ENCODE data around the gene DIPK1A. TPM values are rescaled to one million over a fixed set of nuclear protein-coding genes. Genes with fewer than 3 reads are reported as not detected.

Gene DIPK1A
- total RNA-seq, 1 donor from 2014 or later = 15.2 TPM

GRCh38 chr1:92881391-92881790, 79.9 kb downstream of the DIPK1A start:
- intact Hi-C loops (cut with micrococcal nuclease) = no loop called here

- intact Hi-C loops (cut with micrococcal nuclease) = no loop called here
Measured at GRCh38 chr1:92879316-92879968, 81.8 kb downstream of the DIPK1A start.

GRCh38 chr1:92877792-92878191, 83.5 kb downstream of the DIPK1A start:
- intact Hi-C loops (cut with micrococcal nuclease) = no loop called here

GRCh38 chr1:92877081-92877711, 84.1 kb downstream of the DIPK1A start:
- intact Hi-C loops (cut with micrococcal nuclease) = no loop called here

- intact Hi-C loops (cut with micrococcal nuclease) = no loop called here
Measured at GRCh38 chr1:92876351-92876750, 84.9 kb downstream of the DIPK1A start.

- intact Hi-C loops (cut with micrococcal nuclease) = no loop called here
Measured at GRCh38 chr1:92874987-92875386, 86.3 kb downstream of the DIPK1A start.

- intact Hi-C loops (cut with micrococcal nuclease) = no loop called here
Measured at GRCh38 chr1:92872719-92873118, 88.5 kb downstream of the DIPK1A start.

- intact Hi-C loops (cut with micrococcal nuclease) = no loop called here
Measured at GRCh38 chr1:92870591-92870990, 90.7 kb downstream of the DIPK1A start.

GRCh38 chr1:92864131-92864530, 97.1 kb downstream of the DIPK1A start:
- intact Hi-C loops (cut with micrococcal nuclease) = no loop called here

- intact Hi-C loops (cut with micrococcal nuclease) = no loop called here
Measured at GRCh38 chr1:92862605-92863004, 98.7 kb downstream of the DIPK1A start.

- intact Hi-C loops (cut with micrococcal nuclease) = loop anchor here (1.0 to 2.0 kb wide), 3 partner anchors 27 to 135 kb away; partner anchors contain the start of gene RPL5
Measured at GRCh38 chr1:92859400-92860039, 101.7 kb downstream of the DIPK1A start.

- intact Hi-C loops (cut with micrococcal nuclease) = loop anchor here (1.0 to 2.0 kb wide), 3 partner anchors 26 to 136 kb away; partner anchors contain the start of gene RPL5
Measured at GRCh38 chr1:92858564-92859399, 102.5 kb downstream of the DIPK1A start.

GRCh38 chr1:92857817-92858216, 103.4 kb downstream of the DIPK1A start:
- intact Hi-C loops (cut with micrococcal nuclease) = loop anchor here (2.0 kb wide), 1 partner anchor 25 kb away; the partner anchor contains the start of gene RPL5

GRCh38 chr1:92855236-92855635, 106.0 kb downstream of the DIPK1A start:
- intact Hi-C loops (cut with micrococcal nuclease) = no loop called here

- intact Hi-C loops (cut with micrococcal nuclease) = no loop called here
Measured at GRCh38 chr1:92854101-92854785, 107.0 kb downstream of the DIPK1A start.

GRCh38 chr1:92853299-92853698, 108.0 kb downstream of the DIPK1A start:
- intact Hi-C loops (cut with micrococcal nuclease) = no loop called here

GRCh38 chr1:92851729-92852128, 109.5 kb downstream of the DIPK1A start:
- intact Hi-C loops (cut with micrococcal nuclease) = no loop called here

- intact Hi-C loops (cut with micrococcal nuclease) = no loop called here
Measured at GRCh38 chr1:92850019-92850418, 111.2 kb downstream of the DIPK1A start.

- intact Hi-C loops (cut with micrococcal nuclease) = no loop called here
Measured at GRCh38 chr1:92848201-92848600, 113.1 kb downstream of the DIPK1A start.

GRCh38 chr1:92845908-92846307, 115.4 kb downstream of the DIPK1A start:
- intact Hi-C loops (cut with micrococcal nuclease) = no loop called here

GRCh38 chr1:92844439-92844838, 116.8 kb downstream of the DIPK1A start:
- intact Hi-C loops (cut with micrococcal nuclease) = no loop called here
